ENCODE measurements around the gene SRPK2. TPM values are rescaled to one million over a fixed set of nuclear protein-coding genes. Genes with fewer than 3 reads are reported as not detected.

SRPK2 gene
- polyA plus RNA-seq, 4 donors, result 12.2 to 24.7 (median 14.1) TPM

GRCh38 chr7:105067691-105068090, 321.0 kb downstream of the SRPK2 start:
- Histone ChIP-seq H3K9me3 (ENCODE audit: control insufficient read depth in 2 of 2, insufficient read depth in 1 of 2, low read depth in 1 of 2, low read length in 1 of 2) (no peaks in the 10 kb centered on the region), H3K27me3 (ENCODE audit: control insufficient read depth in 3 of 3, insufficient read depth in 3 of 3, low read length in 3 of 3) (no peaks in the 10 kb centered on the region), H3K4me1 (ENCODE audit: control insufficient read depth in 3 of 3, insufficient read depth in 2 of 3, low read depth in 1 of 3, low read length in 2 of 3) (no peaks in the 10 kb centered on the region), H3K27ac (ENCODE audit: low read depth in 1 of 3, low read length in 2 of 3) (no peak overlapping the region), H3K4me3 (ENCODE audit: low read depth in 1 of 3, low read length in 3 of 3) (no peak overlapping the region), H3K36me3 (ENCODE audit: control insufficient read depth in 3 of 3, insufficient read depth in 2 of 3, low read depth in 1 of 3, low read length in 3 of 3) (peaks cover 7 to 34% (median 13%) of the 10 kb centered on the region in 3 donors)
- WGBS, 3 donors, result 97 to 98% (median 97%) methylated on average over 5 of the region's 5 CpGs
- DNase-seq, result no peak
- no peak for FAIRE-seq

Other genes starting within 250 kb of the SRPK2 start
- gene PUS7, start 133.3 kb upstream of the SRPK2 start, polyA plus RNA-seq, result 10 to 100 TPM in 1 of 4 donors, 1 to 10 TPM in 3; 1.3 to 12.4 (median 4.4) TPM
- gene RINT1, start 143.3 kb upstream of the SRPK2 start, polyA plus RNA-seq, result 10 to 100 TPM in 2 of 4 donors, 1 to 10 TPM in 2; 9.3 to 17.1 (median 10.7) TPM
- under 1 TPM in 1 of 4 donors, not detected in 3; 0.87 TPM for gene EFCAB10, start 192.6 kb upstream of the SRPK2 start, polyA plus RNA-seq